Naive thymus-derived CD8-positive, alpha-beta T cell (primary cell): ENCODE data around the gene MAGI2. TPM values are rescaled to one million over a fixed set of nuclear protein-coding genes. Genes with fewer than 3 reads are reported as not detected.

Source experiments
- ATAC-seq, 2 donors: fragments of 150-1000 bp; cut with Tn5 transposase in 1 of 2; sonication (Bioruptor Pico), chemical (Tn5 transposase) in 1 of 2; 1 replicate in 1 of 2; 2 replicates in 1 of 2; pipeline ENCODE4 v1.10.0; 2021; ENCODE audit warnings: mild to moderate bottlenecking in 2 of 2, moderate library complexity in 2 of 2
- POLR2A ChIA-PET: fragments of 350-600 bp; sonication (Branson Sonifier 250); formaldehyde crosslinking; loops from one replicate; lab custom pipeline; 2021; ENCODE audit warnings: antibody characterized with exemption; lab: Charles Lee
- DNase-seq, 10 donors: peaks; one replicate each; pipeline versions ENCODE4 v3.0.0 to v3.0.0-alpha.2; 2020 to 2022
- H3K27ac Mint-ChIP-seq, 10 donors: one replicate each; pipeline ENCODE4 v1.8.0; 2020 to 2022; ENCODE audit warnings: mild to moderate bottlenecking in 10 of 10, mixed read lengths in 10 of 10, moderate library complexity in 4 of 10, inconsistent platforms in 1 of 10
- H3K27me3 Mint-ChIP-seq, 5 donors: one replicate each; pipeline ENCODE4 v1.8.0; 2021 to 2022; ENCODE audit warnings: mixed read lengths in 5 of 5
- H3K36me3 Mint-ChIP-seq, 3 donors: one replicate each; pipeline ENCODE4 v1.8.0; 2020 to 2022; ENCODE audit warnings: mixed read lengths in 3 of 3, mild to moderate bottlenecking in 2 of 3, inconsistent platforms in 1 of 3
- H3K4me1 Mint-ChIP-seq, 4 donors: one replicate each; pipeline ENCODE4 v1.8.0; 2021 to 2022; ENCODE audit warnings: mixed read lengths in 4 of 4
- H3K4me3 Mint-ChIP-seq, 10 donors: one replicate each; pipeline ENCODE4 v1.8.0; 2020 to 2022; ENCODE audit warnings: mild to moderate bottlenecking in 10 of 10, mixed read lengths in 10 of 10, moderate library complexity in 6 of 10, inconsistent platforms in 1 of 10
- H3K9me3 Mint-ChIP-seq, 9 donors: one replicate each; pipeline ENCODE4 v1.8.0; 2020 to 2022; ENCODE audit warnings: mixed read lengths in 9 of 9, mild to moderate bottlenecking in 3 of 9, inconsistent platforms in 1 of 9, moderate library complexity in 1 of 9
- polyA plus RNA-seq, 3 donors: library from polyadenylated mRNA; unstranded; fragments of 300-500 nt; fragmentation: Illumina TruSeq; gene quantifications; one replicate each; pipeline ENCODE4 v1.2.3, GENCODE V29; 2021
- total RNA-seq, 8 experiments: library from RNA in 2 of 8; stranded (reverse) in 2 of 8; gene quantifications; one replicate each; pipeline ENCODE4 v1.2.3 and lab custom pipeline; 2021 to 2026

Gene MAGI2
- total and polyA plus RNA-seq, 5 experiments from 2014 or later = 0.02 to 0.65 (median 0.37) TPM; not detected in 1

GRCh38 chr7:78151229-78151628 is 1302.2 kb downstream of the MAGI2 start:
- no peaks in the 10 kb centered on the region for H3K9me3 Mint-ChIP-seq
- no peaks in the 10 kb centered on the region for H3K36me3 Mint-ChIP-seq
- POLR2A ChIA-PET = no interaction called here
- H3K4me3 Mint-ChIP-seq = no peak overlapping the region
- no peak for DNase-seq
- H3K27ac Mint-ChIP-seq = no peak overlapping the region
- no peak for ATAC-seq
- H3K27me3 Mint-ChIP-seq = peaks cover 2 to 7% (median 3%) of the 10 kb centered on the region in 5 donors
- no peaks in the 10 kb centered on the region for H3K4me1 Mint-ChIP-seq

DNA sequence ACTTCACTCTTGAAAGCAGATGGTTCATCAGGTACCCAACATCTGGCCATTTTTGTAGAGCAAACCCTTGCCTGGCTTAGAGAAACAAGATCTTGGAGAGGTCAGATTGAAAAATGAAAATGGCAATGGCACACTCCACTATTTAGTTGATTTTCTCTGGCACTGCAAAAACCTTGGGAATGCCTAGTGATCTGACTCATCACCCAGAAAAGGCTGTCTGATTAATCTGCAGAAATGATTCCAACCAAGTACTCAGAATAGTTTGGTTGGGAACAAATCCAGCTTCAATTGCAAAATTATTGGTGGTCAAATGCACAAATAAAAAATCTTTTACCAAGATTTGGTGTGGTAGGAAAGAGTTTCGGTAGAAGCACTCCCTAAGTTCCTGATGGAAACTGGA is 1303.7 kb downstream of the MAGI2 start:
- POLR2A ChIA-PET = no interaction called here
- Mint-ChIP-seq H3K4me3 (no peak overlapping the region), H3K27me3 (peaks cover 3 to 18% (median 7%) of the 10 kb centered on the region in 5 donors), H3K36me3 (no peaks in the 10 kb centered on the region), H3K27ac (peak overlapping the region in 1 of 10 donors; percentile 60), H3K4me1 (no peaks in the 10 kb centered on the region), H3K9me3 (no peaks in the 10 kb centered on the region)
- no peak for ATAC-seq
- no peak for DNase-seq

- ATAC-seq (no peak), DNase-seq (no peak)
- H3K36me3 Mint-ChIP-seq = no peaks in the 10 kb centered on the region
- H3K27ac Mint-ChIP-seq = no peak overlapping the region
- POLR2A ChIA-PET = no interaction called here
- no peaks in the 10 kb centered on the region for H3K9me3 Mint-ChIP-seq
- no peak overlapping the region for H3K4me3 Mint-ChIP-seq
- H3K4me1 Mint-ChIP-seq = no peaks in the 10 kb centered on the region
- peaks cover 4 to 14% (median 9%) of the 10 kb centered on the region in 5 donors for H3K27me3 Mint-ChIP-seq
Observed at GRCh38 chr7:78148166-78148894, 1305.1 kb downstream of the MAGI2 start.

DNA sequence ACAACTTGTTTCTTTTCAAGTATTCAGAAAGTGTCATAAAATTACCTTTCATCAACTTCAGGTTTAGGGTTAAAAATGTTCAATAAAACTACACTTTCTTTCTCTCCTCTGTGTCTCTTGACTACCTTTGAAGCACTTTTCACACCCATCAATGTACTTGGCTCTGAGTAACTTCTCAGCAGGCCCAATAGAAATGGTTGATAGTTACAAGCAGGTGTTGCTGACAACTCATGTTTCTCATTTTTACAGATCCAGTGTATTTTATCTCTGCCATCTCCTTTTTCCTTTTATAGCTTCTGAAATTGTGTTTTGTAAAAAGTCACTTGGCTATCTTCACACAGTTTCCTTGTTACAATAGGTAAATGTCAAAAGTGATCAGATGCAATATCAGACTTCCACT is 1306.9 kb downstream of the MAGI2 start:
- Mint-ChIP-seq H3K9me3 (no peaks in the 10 kb centered on the region), H3K27ac (no peak overlapping the region), H3K36me3 (no peaks in the 10 kb centered on the region), H3K4me3 (no peak overlapping the region), H3K27me3 (peaks cover 4 to 14% (median 10%) of the 10 kb centered on the region in 5 donors), H3K4me1 (no peaks in the 10 kb centered on the region)
- POLR2A ChIA-PET = no interaction called here
- ATAC-seq (no peak), DNase-seq (no peak)

DNA sequence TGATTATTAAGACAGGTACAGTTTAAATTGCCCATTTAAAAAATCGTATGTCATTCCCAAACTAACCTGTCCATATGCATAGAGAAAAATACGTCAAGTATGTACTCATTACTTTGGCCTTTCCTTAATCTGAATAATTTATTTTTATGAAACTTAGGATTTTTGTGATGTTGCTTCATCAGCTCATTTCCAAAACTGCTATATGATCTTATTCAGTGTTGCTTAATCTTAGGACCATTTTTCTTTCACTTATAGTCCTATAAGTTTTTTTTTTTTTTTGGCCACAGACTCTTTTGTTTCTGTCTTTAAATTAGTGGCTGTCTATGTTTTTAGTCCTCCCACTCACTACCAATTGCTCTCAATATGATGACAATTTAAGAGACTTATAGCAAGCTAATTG is 1309.8 kb downstream of the MAGI2 start:
- Mint-ChIP-seq H3K27me3 (peaks cover 4 to 29% (median 10%) of the 10 kb centered on the region in 5 donors), H3K27ac (no peak overlapping the region), H3K36me3 (no peaks in the 10 kb centered on the region), H3K9me3 (no peaks in the 10 kb centered on the region), H3K4me3 (no peak overlapping the region), H3K4me1 (no peaks in the 10 kb centered on the region)
- ATAC-seq (no peak), DNase-seq (no peak)
- POLR2A ChIA-PET = no interaction called here

GRCh38 chr7:78141522-78142281 is 1311.8 kb downstream of the MAGI2 start:
- no peak overlapping the region for H3K4me3 Mint-ChIP-seq
- no peaks in the 10 kb centered on the region for H3K9me3 Mint-ChIP-seq
- H3K4me1 Mint-ChIP-seq = no peaks in the 10 kb centered on the region
- POLR2A ChIA-PET = no interaction called here
- H3K27ac Mint-ChIP-seq = no peak overlapping the region
- H3K36me3 Mint-ChIP-seq = no peaks in the 10 kb centered on the region
- no peak for DNase-seq
- H3K27me3 Mint-ChIP-seq = peaks cover 4 to 29% (median 7%) of the 10 kb centered on the region in 5 donors
- ATAC-seq = no peak

DNA sequence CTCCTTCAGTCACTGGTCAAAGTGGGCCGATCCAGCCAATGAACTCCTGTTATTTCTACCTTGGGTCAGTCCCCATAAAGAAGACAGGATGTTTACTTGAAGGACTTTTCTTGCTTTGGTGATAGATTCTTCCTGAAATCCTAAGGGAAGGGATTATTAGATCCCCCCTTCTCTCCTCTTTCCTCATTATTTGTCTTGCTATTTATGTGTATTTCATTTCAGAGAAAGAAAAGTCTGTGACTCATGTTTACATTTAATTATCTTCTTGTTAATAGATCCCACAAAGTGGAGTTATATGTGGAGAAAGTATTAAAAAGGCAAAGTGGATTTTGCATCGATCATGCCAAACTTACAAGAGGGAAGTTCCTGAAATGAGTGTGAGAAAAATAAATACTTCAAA is 1313.4 kb downstream of the MAGI2 start:
- no peaks in the 10 kb centered on the region for H3K9me3 Mint-ChIP-seq
- DNase-seq = no peak
- no peak for ATAC-seq
- POLR2A ChIA-PET = no interaction called here
- no peak overlapping the region for H3K4me3 Mint-ChIP-seq
- H3K27me3 Mint-ChIP-seq = peaks cover 3 to 22% (median 4%) of the 10 kb centered on the region in 5 donors
- no peaks in the 10 kb centered on the region for H3K36me3 Mint-ChIP-seq
- no peak overlapping the region for H3K27ac Mint-ChIP-seq
- no peaks in the 10 kb centered on the region for H3K4me1 Mint-ChIP-seq

DNA sequence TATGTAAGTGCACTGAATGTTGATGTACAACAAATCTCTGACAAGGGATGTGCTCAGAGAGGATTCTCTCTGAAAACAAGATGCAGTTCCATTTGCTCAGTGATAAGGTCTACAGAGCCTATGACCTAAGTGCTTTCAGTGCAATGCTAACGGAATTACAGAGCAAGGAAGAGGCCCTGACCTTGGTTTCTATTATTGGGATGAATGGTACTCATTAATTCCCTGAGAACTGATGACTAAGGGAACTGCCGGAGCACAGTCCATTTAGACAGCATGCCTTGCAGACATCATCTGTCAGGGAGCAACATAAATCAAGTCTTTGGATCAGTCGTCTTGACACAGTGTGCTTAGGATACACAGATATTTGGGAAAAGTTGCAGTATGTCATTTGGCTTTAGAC is 1314.1 kb downstream of the MAGI2 start:
- no peaks in the 10 kb centered on the region for H3K4me1 Mint-ChIP-seq
- no peaks in the 10 kb centered on the region for H3K9me3 Mint-ChIP-seq
- ATAC-seq (no peak), DNase-seq (no peak)
- H3K36me3 Mint-ChIP-seq = no peaks in the 10 kb centered on the region
- POLR2A ChIA-PET = no interaction called here
- peaks cover 0 to 15% (median 2%) of the 10 kb centered on the region in 5 donors for H3K27me3 Mint-ChIP-seq
- H3K27ac Mint-ChIP-seq = no peak overlapping the region
- no peak overlapping the region for H3K4me3 Mint-ChIP-seq

DNA sequence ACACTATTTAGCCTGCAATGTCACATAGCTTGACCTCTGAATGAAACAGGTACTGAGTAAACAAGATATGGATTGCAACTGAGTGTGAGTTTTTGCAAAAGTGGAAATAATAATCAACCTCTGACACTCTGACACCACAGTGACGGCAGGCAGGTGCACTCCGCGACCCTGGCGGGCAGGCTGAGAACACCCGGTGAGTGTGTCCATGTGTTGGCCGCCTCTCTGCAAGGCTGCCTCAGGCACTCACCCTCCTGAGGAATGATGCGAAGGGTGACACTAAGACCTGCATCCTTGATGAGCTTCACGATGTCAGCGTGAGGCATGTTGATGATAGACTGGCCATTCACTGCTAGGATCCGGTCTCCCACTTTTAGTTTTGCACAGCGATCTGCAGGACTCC is 1318.7 kb downstream of the MAGI2 start:
- Mint-ChIP-seq H3K9me3 (no peaks in the 10 kb centered on the region), H3K4me3 (no peak overlapping the region), H3K27me3 (peaks cover under 1 to 8% (median 2%) of the 10 kb centered on the region in 5 donors), H3K4me1 (no peaks in the 10 kb centered on the region), H3K36me3 (no peaks in the 10 kb centered on the region), H3K27ac (no peak overlapping the region)
- no peak for ATAC-seq
- DNase-seq = no peak
- POLR2A ChIA-PET = no interaction called here

- POLR2A ChIA-PET = no interaction called here
- ATAC-seq = no peak
- Mint-ChIP-seq H3K27me3 (peaks cover 0 to 8% (median 2%) of the 10 kb centered on the region in 5 donors), H3K27ac (no peak overlapping the region), H3K36me3 (no peaks in the 10 kb centered on the region), H3K4me1 (no peaks in the 10 kb centered on the region), H3K9me3 (no peaks in the 10 kb centered on the region), H3K4me3 (no peak overlapping the region)
- DNase-seq = no peak
Observed at GRCh38 chr7:78134256-78134655, 1319.2 kb downstream of the MAGI2 start.

- ATAC-seq = no peak
- no peak for DNase-seq
- H3K27ac Mint-ChIP-seq = no peak overlapping the region
- H3K36me3 Mint-ChIP-seq = no peaks in the 10 kb centered on the region
- H3K27me3 Mint-ChIP-seq = peaks cover 0 to 8% (median under 1%) of the 10 kb centered on the region in 5 donors
- H3K4me3 Mint-ChIP-seq = no peak overlapping the region
- POLR2A ChIA-PET = no interaction called here
- H3K4me1 Mint-ChIP-seq = no peaks in the 10 kb centered on the region
- H3K9me3 Mint-ChIP-seq = no peaks in the 10 kb centered on the region
Observed at GRCh38 chr7:78130446-78131215, 1322.8 kb downstream of the MAGI2 start.

DNA sequence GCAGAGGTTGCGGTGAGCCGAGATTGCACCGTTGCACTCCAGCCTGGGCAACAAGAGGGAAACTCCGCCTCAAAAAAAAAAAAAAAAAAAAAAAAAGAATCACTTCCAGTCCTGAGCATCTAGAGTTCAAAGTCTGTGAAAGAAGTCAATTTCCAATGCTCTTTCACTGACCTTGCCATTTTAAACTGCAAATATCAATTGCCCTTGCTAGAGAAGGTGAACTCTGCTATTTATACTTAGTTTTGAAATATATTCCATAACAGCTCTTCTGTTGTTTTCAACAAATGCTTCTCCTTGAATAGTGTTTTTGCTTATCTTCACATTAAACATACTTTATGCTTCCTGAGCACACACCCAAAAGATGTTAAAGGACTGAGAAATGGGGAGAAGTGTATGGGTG is 1323.6 kb downstream of the MAGI2 start:
- Mint-ChIP-seq H3K4me3 (no peak overlapping the region), H3K4me1 (no peaks in the 10 kb centered on the region), H3K27me3 (peaks cover 0 to 8% (median 0%) of the 10 kb centered on the region in 5 donors), H3K27ac (no peak overlapping the region), H3K9me3 (no peaks in the 10 kb centered on the region), H3K36me3 (no peaks in the 10 kb centered on the region)
- POLR2A ChIA-PET = no interaction called here
- ATAC-seq (no peak), DNase-seq (no peak)

GRCh38 chr7:78127009-78127408 is 1326.5 kb downstream of the MAGI2 start:
- H3K4me1 Mint-ChIP-seq = no peaks in the 10 kb centered on the region
- ATAC-seq (no peak), DNase-seq (no peak)
- H3K27ac Mint-ChIP-seq = no peak overlapping the region
- H3K9me3 Mint-ChIP-seq = no peaks in the 10 kb centered on the region
- H3K4me3 Mint-ChIP-seq = no peak overlapping the region
- POLR2A ChIA-PET = no interaction called here
- no peaks in the 10 kb centered on the region for H3K36me3 Mint-ChIP-seq
- peaks cover 0 to 3% (median 0%) of the 10 kb centered on the region in 5 donors for H3K27me3 Mint-ChIP-seq
